PC-3 (cell line): ENCODE measurements around the gene GPC6. TPM values are rescaled to one million over a fixed set of nuclear protein-coding genes. Genes with fewer than 3 reads are reported as not detected.

Experiments used
- ATAC-seq: fragments of 200-7000 bp; cut with Tn5 transposase; 2 replicates; pipeline ENCODE4 v1.9.1; 2020; ENCODE audit warnings: mild to moderate bottlenecking, moderate library complexity
- BruUV-seq: library from RNA; stranded (reverse); fragments of 400-500 nt; replicated peaks from 2 replicates; lab custom pipeline; 2021; lab: Mats Ljungman, UMichigan
- CTCF ChIA-PET: fragments of 300-600 bp; sonication (Branson Sonifier 250); formaldehyde crosslinking; loops from one replicate; lab custom pipeline; 2022; ENCODE audit warnings: antibody characterized with exemption; lab: Charles Lee
- POLR2A ChIA-PET: fragments of 300-600 bp; sonication (Branson Sonifier 250); formaldehyde crosslinking; loops from one replicate; lab custom pipeline; 2022; ENCODE audit warnings: antibody characterized with exemption; ENCODE audit not compliant: unreplicated experiment; lab: Charles Lee
- DNase-seq: peaks from one replicate; pipeline ENCODE4 v3.0.0-alpha.2; 2015
- H2AFZ ChIP-seq: fragments of 300-600 bp; sonication (generic); 2 replicates; pipeline ENCODE4 v1.6.0; 2016; ENCODE audit warnings: antibody characterized with exemption, low read length
- H3F3A ChIP-seq: fragments of 300-600 bp; sonication (generic); one replicate; pipeline ENCODE4 v1.6.0; 2017; ENCODE audit warnings: antibody characterized with exemption, low read length, control low read depth, mild to moderate bottlenecking; ENCODE audit not compliant: unreplicated experiment
- H3K27ac ChIP-seq: fragments of 300-600 bp; sonication (generic); 2 replicates; pipeline ENCODE4 v1.5.1; 2016; ENCODE audit warnings: mild to moderate bottlenecking, low read length
- H3K27me3 ChIP-seq: fragments of 300-600 bp; sonication (generic); 2 replicates; pipeline ENCODE4 v1.6.1; 2016; ENCODE audit warnings: low read length, mixed read lengths
- H3K36me3 ChIP-seq: fragments of 300-600 bp; sonication (generic); 2 replicates; pipeline ENCODE4 v1.6.1; 2016; ENCODE audit warnings: low read depth, mixed run types, low read length, mixed read lengths
- H3K4me1 ChIP-seq: fragments of 300-600 bp; sonication (generic); 2 replicates; pipeline ENCODE4 v1.5.1; 2016; ENCODE audit warnings: low read length; ENCODE audit not compliant: insufficient read depth
- H3K4me2 ChIP-seq: fragments of 300-600 bp; sonication (generic); 2 replicates; pipeline ENCODE4 v1.6.0; 2016; ENCODE audit warnings: low read length
- H3K4me3 ChIP-seq: fragments of 300-600 bp; sonication (generic); 2 replicates; pipeline ENCODE4 v1.5.1; 2016; ENCODE audit warnings: mild to moderate bottlenecking, low read length, mixed read lengths
- H3K79me2 ChIP-seq: fragments of 300-600 bp; sonication (generic); 2 replicates; pipeline ENCODE4 v1.6.1; 2017; ENCODE audit warnings: low read length, mixed read lengths
- H3K9ac ChIP-seq: fragments of 300-600 bp; sonication (generic); 2 replicates; pipeline ENCODE4 v1.6.0; 2016; ENCODE audit warnings: mild to moderate bottlenecking, low read length
- H3K9me2 ChIP-seq: fragments of 300-600 bp; sonication (generic); replicated peaks from 2 replicates; pipeline ENCODE4 v1.6.1; 2016; ENCODE audit warnings: mixed run types, low read length, mixed read lengths
- H3K9me3 ChIP-seq: fragments of 300-600 bp; sonication (generic); 2 replicates; pipeline ENCODE4 v1.6.1; 2016; ENCODE audit warnings: low read length, mixed read lengths
- H4K20me1 ChIP-seq: fragments of 300-600 bp; sonication (generic); 2 replicates; pipeline ENCODE4 v1.6.1; 2016; ENCODE audit warnings: low read length, mixed read lengths
- EZH2 ChIP-seq: fragments of 300-600 bp; sonication (generic); IDR thresholded peaks from one replicate; pipeline ENCODE4 v1.6.1; 2017; ENCODE audit warnings: antibody characterized with exemption, mild to moderate bottlenecking, low read length; ENCODE audit not compliant: unreplicated experiment
- EZH2phosphoT487 ChIP-seq: fragments of 300-600 bp; sonication (generic); IDR thresholded peaks from 2 replicates; pipeline ENCODE4 v1.6.1; 2018; ENCODE audit warnings: mild to moderate bottlenecking, antibody characterized with exemption, low read length, borderline replicate concordance
- intact Hi-C: fragments of 100-400 bp; cut with micrococcal nuclease; formaldehyde crosslinking; loops from 2 replicates; pipeline ENCODE4 v1.9.0; 2023
- total RNA-seq: library from RNA; depleted of rRNA; stranded (reverse); fragments of >200 nt; gene quantifications from 2 replicates; pipeline ENCODE4 v1.2.3, GENCODE V29; 2014
- TF ChIP-seq, protein P1 (sequence below): fragments of 300-600 bp; sonication (generic); conservative IDR thresholded peaks from 2 replicates; pipeline ENCODE4 v1.5.1; 2017; ENCODE audit warnings: antibody characterized with exemption, low read depth, mild to moderate bottlenecking, low read length

The GPC6 gene
- total RNA-seq, 1 experiment from 2014 or later = 3.5 TPM

DNA sequence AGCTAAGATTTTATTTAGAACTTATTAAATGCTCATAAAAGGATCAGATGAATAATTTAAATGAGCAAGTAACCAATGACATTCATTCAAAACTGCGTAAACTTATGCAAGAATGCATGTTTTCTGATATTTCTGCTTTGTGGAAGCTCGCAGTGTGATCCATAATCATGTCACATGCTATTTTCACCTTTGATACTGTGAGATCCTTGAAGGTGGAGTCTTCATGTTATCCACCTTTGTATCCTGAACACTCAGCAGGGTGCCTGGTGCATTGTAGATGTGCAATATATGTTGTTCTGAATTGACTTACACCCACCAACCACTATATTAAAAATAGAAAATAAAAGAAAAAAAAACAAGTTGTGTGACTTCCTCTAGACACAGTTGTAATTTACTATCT is 919.4 kb downstream of the GPC6 start:
- no peak for ATAC-seq
- Histone ChIP-seq H3K4me1 (no peaks in the 10 kb centered on the region), H4K20me1 (no peaks in the 10 kb centered on the region), H3K79me2 (no peaks in the 10 kb centered on the region), H3K27ac (no peak overlapping the region), H3K4me3 (no peak overlapping the region), H3K9ac (no peak overlapping the region), H2AFZ (no peak overlapping the region), H3K9me3 (no peaks in the 10 kb centered on the region), H3K27me3 (no peaks in the 10 kb centered on the region), H3K36me3 (no peaks in the 10 kb centered on the region), H3F3A (no peaks in the 10 kb centered on the region), H3K4me2 (no peak overlapping the region), H3K9me2 (no peaks in the 10 kb centered on the region)
- ChIA-PET CTCF (no interaction called here), POLR2A (no interaction called here)
- intact Hi-C loops = no loop called here
- BruUV-seq = no TSS peak
- TF ChIP-seq EZH2 (no peak), EZH2phosphoT487 (no peak)
- TF ChIP-seq, protein P1, sequence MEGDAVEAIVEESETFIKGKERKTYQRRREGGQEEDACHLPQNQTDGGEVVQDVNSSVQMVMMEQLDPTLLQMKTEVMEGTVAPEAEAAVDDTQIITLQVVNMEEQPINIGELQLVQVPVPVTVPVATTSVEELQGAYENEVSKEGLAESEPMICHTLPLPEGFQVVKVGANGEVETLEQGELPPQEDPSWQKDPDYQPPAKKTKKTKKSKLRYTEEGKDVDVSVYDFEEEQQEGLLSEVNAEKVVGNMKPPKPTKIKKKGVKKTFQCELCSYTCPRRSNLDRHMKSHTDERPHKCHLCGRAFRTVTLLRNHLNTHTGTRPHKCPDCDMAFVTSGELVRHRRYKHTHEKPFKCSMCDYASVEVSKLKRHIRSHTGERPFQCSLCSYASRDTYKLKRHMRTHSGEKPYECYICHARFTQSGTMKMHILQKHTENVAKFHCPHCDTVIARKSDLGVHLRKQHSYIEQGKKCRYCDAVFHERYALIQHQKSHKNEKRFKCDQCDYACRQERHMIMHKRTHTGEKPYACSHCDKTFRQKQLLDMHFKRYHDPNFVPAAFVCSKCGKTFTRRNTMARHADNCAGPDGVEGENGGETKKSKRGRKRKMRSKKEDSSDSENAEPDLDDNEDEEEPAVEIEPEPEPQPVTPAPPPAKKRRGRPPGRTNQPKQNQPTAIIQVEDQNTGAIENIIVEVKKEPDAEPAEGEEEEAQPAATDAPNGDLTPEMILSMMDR = no peak
- DNase-seq = no peak

DNA sequence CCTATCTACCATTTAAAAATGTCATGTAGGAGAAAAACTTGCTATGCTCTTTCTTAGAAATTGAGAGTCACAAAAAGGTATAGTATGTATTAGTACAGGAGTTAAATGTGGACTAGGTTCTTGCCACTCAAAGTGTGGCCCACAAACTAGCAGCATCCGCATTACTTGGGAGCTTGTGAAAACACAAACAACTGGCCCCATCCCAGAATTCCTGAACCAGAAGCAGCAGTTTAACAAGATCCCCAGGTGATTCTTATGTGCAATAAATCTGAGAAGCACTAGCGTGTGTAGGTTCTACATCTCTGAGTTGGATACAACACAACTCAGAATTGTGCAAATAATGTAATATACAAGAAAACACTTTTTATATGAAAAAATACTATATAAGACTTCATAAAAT is 927.0 kb downstream of the GPC6 start:
- H3K79me2 ChIP-seq = no peaks in the 10 kb centered on the region
- CTCF ChIA-PET = no interaction called here
- TF ChIP-seq, protein P1 = no peak
- no peak for TF ChIP-seq EZH2phosphoT487
- TF ChIP-seq EZH2 = no peak
- H3K27me3 ChIP-seq = no peaks in the 10 kb centered on the region
- intact Hi-C loops = no loop called here
- no peak overlapping the region for H3K4me3 ChIP-seq
- H3K9me3 ChIP-seq = no peaks in the 10 kb centered on the region
- H3K9me2 ChIP-seq = no peaks in the 10 kb centered on the region
- H3K4me2 ChIP-seq = no peak overlapping the region
- POLR2A ChIA-PET = no interaction called here
- no peaks in the 10 kb centered on the region for H4K20me1 ChIP-seq
- H3K4me1 ChIP-seq = no peaks in the 10 kb centered on the region
- no peaks in the 10 kb centered on the region for H3K36me3 ChIP-seq
- no peak overlapping the region for H3K9ac ChIP-seq
- H3F3A ChIP-seq = no peaks in the 10 kb centered on the region
- H3K27ac ChIP-seq = no peak overlapping the region
- no peak for ATAC-seq
- BruUV-seq = no TSS peak
- H2AFZ ChIP-seq = no peak overlapping the region
- no peak for DNase-seq

DNA sequence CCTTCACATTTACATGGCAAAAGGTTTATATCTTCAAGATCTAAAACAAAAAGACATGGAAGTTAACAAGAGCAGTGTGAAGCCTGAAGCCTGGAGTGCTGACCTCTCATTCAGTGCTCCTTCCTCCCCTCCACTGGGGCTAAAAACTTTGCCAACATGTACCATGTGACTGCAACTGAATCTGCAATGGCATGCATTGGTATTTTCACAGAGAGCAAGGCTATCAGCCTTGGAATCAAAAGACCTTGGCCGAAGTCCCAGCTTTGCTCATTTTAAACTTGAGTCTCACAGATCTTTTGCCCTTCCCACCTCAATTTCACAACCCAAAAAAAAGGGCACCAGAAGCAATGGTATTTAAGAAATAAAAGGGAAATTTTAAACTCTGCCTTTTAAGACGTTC is 927.8 kb downstream of the GPC6 start:
- Histone ChIP-seq H3K9ac (no peak overlapping the region), H3F3A (no peaks in the 10 kb centered on the region), H4K20me1 (no peaks in the 10 kb centered on the region), H2AFZ (no peak overlapping the region), H3K36me3 (no peaks in the 10 kb centered on the region), H3K4me1 (no peaks in the 10 kb centered on the region), H3K9me2 (no peaks in the 10 kb centered on the region), H3K79me2 (no peaks in the 10 kb centered on the region), H3K9me3 (no peaks in the 10 kb centered on the region), H3K4me3 (no peak overlapping the region), H3K27ac (no peak overlapping the region), H3K4me2 (no peak overlapping the region), H3K27me3 (no peaks in the 10 kb centered on the region)
- CTCF ChIA-PET = no interaction called here
- intact Hi-C loops = no loop called here
- no peak for TF ChIP-seq EZH2
- TF ChIP-seq, protein P1 = no peak
- no peak for TF ChIP-seq EZH2phosphoT487
- no peak for ATAC-seq
- peak; percentile 30 for DNase-seq
- POLR2A ChIA-PET = no interaction called here
- BruUV-seq = no TSS peak
